HCT116 (cell line): ENCODE measurements around the gene CACNA2D3.

ENCODE experiments used
- CTCF ChIP-seq, 3 experiments: fragments of 200-600 bp in 1 of 3; sonication (generic) in 1 of 3; IDR thresholded peaks in 2 of 3; conservative IDR thresholded peaks in 1 of 3; 2 replicates each; pipeline ENCODE4 v1.5.1; 2012 to 2017; ENCODE audit warnings: low read depth in 2 of 3, low read length in 2 of 3, antibody characterized with exemption in 1 of 3, borderline replicate concordance in 1 of 3, control low read depth in 1 of 3, mild to moderate bottlenecking in 1 of 3, mixed read lengths in 1 of 3, mixed run types in 1 of 3, moderate library complexity in 1 of 3; ENCODE audit not compliant: insufficient read depth in 1 of 3
- POLR2A ChIP-seq: IDR thresholded peaks from 2 replicates; pipeline ENCODE4 v1.7.0; 2011; ENCODE audit warnings: borderline replicate concordance; ENCODE audit not compliant: insufficient read depth, insufficient read length; ENCODE audit errors: extremely low read depth

GRCh38 chr3:54827056-54827687 is 704.8 kb downstream of the CACNA2D3 start:
- no peak for TF ChIP-seq POLR2A
- TF ChIP-seq CTCF (IDR thresholded peaks at IDR 0.05 in 2 of 3, conservative IDR thresholded peaks at IDR 0.05 in 1 of 3; ENCODE audit: borderline replicate concordance in 1 of 3, insufficient read depth in 1 of 3, low read depth in 2 of 3, low read length in 2 of 3) = no peak
